PC-3 (cell line): ENCODE data around the gene RCAN1. TPM values are rescaled to one million over a fixed set of nuclear protein-coding genes. Genes with fewer than 3 reads are reported as not detected.

Source experiments
- ATAC-seq: fragments of 200-7000 bp; cut with Tn5 transposase; 2 replicates; pipeline ENCODE4 v1.9.1; 2020; ENCODE audit warnings: mild to moderate bottlenecking, moderate library complexity
- BruUV-seq: library from RNA; stranded (reverse); fragments of 400-500 nt; replicated peaks from 2 replicates; lab custom pipeline; 2021; lab: Mats Ljungman, UMichigan
- CTCF ChIA-PET: fragments of 300-600 bp; sonication (Branson Sonifier 250); formaldehyde crosslinking; loops from one replicate; lab custom pipeline; 2022; ENCODE audit warnings: antibody characterized with exemption; lab: Charles Lee
- POLR2A ChIA-PET: fragments of 300-600 bp; sonication (Branson Sonifier 250); formaldehyde crosslinking; loops from one replicate; lab custom pipeline; 2022; ENCODE audit warnings: antibody characterized with exemption; ENCODE audit not compliant: unreplicated experiment; lab: Charles Lee
- DNase-seq: peaks from one replicate; pipeline ENCODE4 v3.0.0-alpha.2; 2015
- H2AFZ ChIP-seq: fragments of 300-600 bp; sonication (generic); 2 replicates; pipeline ENCODE4 v1.6.0; 2016; ENCODE audit warnings: antibody characterized with exemption, low read length
- H3F3A ChIP-seq: fragments of 300-600 bp; sonication (generic); one replicate; pipeline ENCODE4 v1.6.0; 2017; ENCODE audit warnings: antibody characterized with exemption, low read length, control low read depth, mild to moderate bottlenecking; ENCODE audit not compliant: unreplicated experiment
- H3K27ac ChIP-seq: fragments of 300-600 bp; sonication (generic); 2 replicates; pipeline ENCODE4 v1.5.1; 2016; ENCODE audit warnings: mild to moderate bottlenecking, low read length
- H3K27me3 ChIP-seq: fragments of 300-600 bp; sonication (generic); 2 replicates; pipeline ENCODE4 v1.6.1; 2016; ENCODE audit warnings: low read length, mixed read lengths
- H3K36me3 ChIP-seq: fragments of 300-600 bp; sonication (generic); 2 replicates; pipeline ENCODE4 v1.6.1; 2016; ENCODE audit warnings: low read depth, mixed run types, low read length, mixed read lengths
- H3K4me1 ChIP-seq: fragments of 300-600 bp; sonication (generic); 2 replicates; pipeline ENCODE4 v1.5.1; 2016; ENCODE audit warnings: low read length; ENCODE audit not compliant: insufficient read depth
- H3K4me2 ChIP-seq: fragments of 300-600 bp; sonication (generic); 2 replicates; pipeline ENCODE4 v1.6.0; 2016; ENCODE audit warnings: low read length
- H3K4me3 ChIP-seq: fragments of 300-600 bp; sonication (generic); 2 replicates; pipeline ENCODE4 v1.5.1; 2016; ENCODE audit warnings: mild to moderate bottlenecking, low read length, mixed read lengths
- H3K79me2 ChIP-seq: fragments of 300-600 bp; sonication (generic); 2 replicates; pipeline ENCODE4 v1.6.1; 2017; ENCODE audit warnings: low read length, mixed read lengths
- H3K9ac ChIP-seq: fragments of 300-600 bp; sonication (generic); 2 replicates; pipeline ENCODE4 v1.6.0; 2016; ENCODE audit warnings: mild to moderate bottlenecking, low read length
- H3K9me2 ChIP-seq: fragments of 300-600 bp; sonication (generic); replicated peaks from 2 replicates; pipeline ENCODE4 v1.6.1; 2016; ENCODE audit warnings: mixed run types, low read length, mixed read lengths
- H3K9me3 ChIP-seq: fragments of 300-600 bp; sonication (generic); 2 replicates; pipeline ENCODE4 v1.6.1; 2016; ENCODE audit warnings: low read length, mixed read lengths
- H4K20me1 ChIP-seq: fragments of 300-600 bp; sonication (generic); 2 replicates; pipeline ENCODE4 v1.6.1; 2016; ENCODE audit warnings: low read length, mixed read lengths
- EZH2 ChIP-seq: fragments of 300-600 bp; sonication (generic); IDR thresholded peaks from one replicate; pipeline ENCODE4 v1.6.1; 2017; ENCODE audit warnings: antibody characterized with exemption, mild to moderate bottlenecking, low read length; ENCODE audit not compliant: unreplicated experiment
- EZH2phosphoT487 ChIP-seq: fragments of 300-600 bp; sonication (generic); IDR thresholded peaks from 2 replicates; pipeline ENCODE4 v1.6.1; 2018; ENCODE audit warnings: mild to moderate bottlenecking, antibody characterized with exemption, low read length, borderline replicate concordance
- intact Hi-C: fragments of 100-400 bp; cut with micrococcal nuclease; formaldehyde crosslinking; loops from 2 replicates; pipeline ENCODE4 v1.9.0; 2023
- total RNA-seq: library from RNA; depleted of rRNA; stranded (reverse); fragments of >200 nt; gene quantifications from 2 replicates; pipeline ENCODE4 v1.2.3, GENCODE V29; 2014
- TF ChIP-seq, protein P1 (sequence below): fragments of 300-600 bp; sonication (generic); conservative IDR thresholded peaks from 2 replicates; pipeline ENCODE4 v1.5.1; 2017; ENCODE audit warnings: antibody characterized with exemption, low read depth, mild to moderate bottlenecking, low read length

The RCAN1 gene
- total RNA-seq, 1 experiment from 2014 or later: 26.2 TPM

DNA sequence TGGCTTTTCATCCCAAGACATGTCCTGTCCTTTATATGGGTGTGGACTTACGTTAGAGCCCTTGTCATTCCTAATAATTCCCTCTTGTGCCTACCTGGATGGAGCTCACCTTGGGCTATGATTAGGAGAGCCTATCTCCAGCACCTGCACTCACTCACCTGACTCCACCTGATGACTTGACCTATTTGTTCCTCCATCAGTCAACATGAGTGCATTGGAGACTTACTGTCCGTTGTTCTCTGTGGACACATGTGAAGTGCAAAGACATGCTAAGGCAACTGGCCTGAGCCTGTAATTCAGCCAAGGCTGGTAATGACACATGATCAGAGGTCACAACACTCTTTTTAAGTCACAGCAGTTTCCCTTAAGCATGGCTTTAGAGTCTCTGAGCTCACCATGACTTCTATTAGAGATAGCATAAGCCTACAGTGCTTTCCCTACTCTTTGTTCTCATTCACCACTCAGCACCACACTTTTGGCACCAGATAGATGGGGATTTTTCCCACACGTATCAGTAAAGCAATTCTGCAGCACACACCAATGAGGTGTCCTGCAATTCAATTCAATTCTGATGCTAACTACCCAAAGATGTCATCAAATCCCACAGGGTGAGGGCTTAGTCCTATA is 112.3 kb downstream of the RCAN1 start:
- Histone ChIP-seq H3K9me3 (0 out of 2 replicates have a peak, but pooled peaks cover 4% of the 10 kb centered on the region), H2AFZ (no peak overlapping the region), H4K20me1 (no peaks in the 10 kb centered on the region), H3K9ac (no peak overlapping the region), H3K27me3 (no peaks in the 10 kb centered on the region), H3F3A (no peaks in the 10 kb centered on the region), H3K9me2 (no peaks in the 10 kb centered on the region), H3K4me3 (no peak overlapping the region), H3K27ac (no peak overlapping the region), H3K36me3 (no peaks in the 10 kb centered on the region), H3K4me1 (no peaks in the 10 kb centered on the region), H3K4me2 (no peak overlapping the region), H3K79me2 (no peaks in the 10 kb centered on the region)
- ChIA-PET CTCF (no interaction called here), POLR2A (no interaction called here)
- ATAC-seq (no peak), DNase-seq (no peak)
- TF ChIP-seq EZH2phosphoT487: no peak
- TF ChIP-seq EZH2: no peak
- TF ChIP-seq, protein P1, sequence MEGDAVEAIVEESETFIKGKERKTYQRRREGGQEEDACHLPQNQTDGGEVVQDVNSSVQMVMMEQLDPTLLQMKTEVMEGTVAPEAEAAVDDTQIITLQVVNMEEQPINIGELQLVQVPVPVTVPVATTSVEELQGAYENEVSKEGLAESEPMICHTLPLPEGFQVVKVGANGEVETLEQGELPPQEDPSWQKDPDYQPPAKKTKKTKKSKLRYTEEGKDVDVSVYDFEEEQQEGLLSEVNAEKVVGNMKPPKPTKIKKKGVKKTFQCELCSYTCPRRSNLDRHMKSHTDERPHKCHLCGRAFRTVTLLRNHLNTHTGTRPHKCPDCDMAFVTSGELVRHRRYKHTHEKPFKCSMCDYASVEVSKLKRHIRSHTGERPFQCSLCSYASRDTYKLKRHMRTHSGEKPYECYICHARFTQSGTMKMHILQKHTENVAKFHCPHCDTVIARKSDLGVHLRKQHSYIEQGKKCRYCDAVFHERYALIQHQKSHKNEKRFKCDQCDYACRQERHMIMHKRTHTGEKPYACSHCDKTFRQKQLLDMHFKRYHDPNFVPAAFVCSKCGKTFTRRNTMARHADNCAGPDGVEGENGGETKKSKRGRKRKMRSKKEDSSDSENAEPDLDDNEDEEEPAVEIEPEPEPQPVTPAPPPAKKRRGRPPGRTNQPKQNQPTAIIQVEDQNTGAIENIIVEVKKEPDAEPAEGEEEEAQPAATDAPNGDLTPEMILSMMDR: no peak
- BruUV-seq: no TSS peak
- intact Hi-C loops: no loop called here

DNA sequence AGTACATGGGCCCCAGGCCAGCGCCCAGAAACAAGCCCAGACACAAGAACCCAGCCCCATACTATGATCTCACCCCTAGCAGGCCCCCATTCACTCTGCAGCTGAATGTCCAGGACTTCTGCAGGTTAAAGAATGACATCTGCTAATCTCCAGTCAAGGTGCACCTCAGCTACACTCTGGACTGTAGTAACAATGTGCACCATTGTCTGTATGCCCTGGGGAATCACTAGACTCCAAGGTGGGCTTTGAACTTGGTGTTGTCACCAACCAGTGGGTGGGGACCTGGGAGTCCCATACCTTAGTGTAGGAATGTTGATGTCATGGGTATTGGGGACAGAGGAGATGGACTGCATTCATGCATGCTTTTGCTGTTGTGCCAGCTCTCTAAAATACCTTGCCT is 113.2 kb downstream of the RCAN1 start:
- Histone ChIP-seq H3F3A (no peaks in the 10 kb centered on the region), H3K9ac (no peak overlapping the region), H3K9me2 (no peaks in the 10 kb centered on the region), H4K20me1 (no peaks in the 10 kb centered on the region), H3K36me3 (no peaks in the 10 kb centered on the region), H2AFZ (no peak overlapping the region), H3K4me2 (no peak overlapping the region), H3K27ac (no peak overlapping the region), H3K27me3 (no peaks in the 10 kb centered on the region), H3K9me3 (0 out of 2 replicates have a peak, but pooled peaks cover 4% of the 10 kb centered on the region), H3K79me2 (no peaks in the 10 kb centered on the region), H3K4me3 (no peak overlapping the region), H3K4me1 (no peaks in the 10 kb centered on the region)
- no peak for ATAC-seq
- ChIA-PET POLR2A (no interaction called here), CTCF (no interaction called here)
- intact Hi-C loops: no loop called here
- no TSS peak for BruUV-seq
- DNase-seq: no peak
- TF ChIP-seq EZH2 (no peak), EZH2phosphoT487 (no peak)
- TF ChIP-seq, protein P1: no peak

GRCh38 chr21:34500191-34500590 is 114.7 kb downstream of the RCAN1 start:
- no peak overlapping the region for H3K27ac ChIP-seq
- H3K9ac ChIP-seq: no peak overlapping the region
- H3K4me2 ChIP-seq: no peak overlapping the region
- H4K20me1 ChIP-seq: no peaks in the 10 kb centered on the region
- H3K9me2 ChIP-seq: no peaks in the 10 kb centered on the region
- H3K36me3 ChIP-seq: no peaks in the 10 kb centered on the region
- no peaks in the 10 kb centered on the region for H3K4me1 ChIP-seq
- H3K27me3 ChIP-seq: no peaks in the 10 kb centered on the region
- no peaks in the 10 kb centered on the region for H3F3A ChIP-seq
- no TSS peak for BruUV-seq
- H2AFZ ChIP-seq: no peak overlapping the region
- ChIA-PET POLR2A (no interaction called here), CTCF (no interaction called here)
- TF ChIP-seq, protein P1: no peak
- no peak for TF ChIP-seq EZH2phosphoT487
- no peak for TF ChIP-seq EZH2
- DNase-seq: no peak
- H3K9me3 ChIP-seq: 0 out of 2 replicates have a peak, but pooled peaks cover 4% of the 10 kb centered on the region
- no peaks in the 10 kb centered on the region for H3K79me2 ChIP-seq
- ATAC-seq: no peak
- intact Hi-C loops: no loop called here
- H3K4me3 ChIP-seq: no peak overlapping the region
